Measurements from ENCODE around the gene TBL1XR1.

GRCh38 chr3:177045767-177046166, 151.5 kb downstream of the TBL1XR1 start:
- TF ChIP-seq CTCF (IDR thresholded peaks at IDR 0.05; ENCODE audit: control extremely low read depth in 1 of 3, insufficient read depth in 1 of 3, low read depth in 1 of 3, low read length in 3 of 3): no peak
- no peak for TF ChIP-seq ATF3 (IDR thresholded peaks at IDR 0.05; ENCODE audit: insufficient read depth, low read depth, low read length)

Data from H1 (cell line).